ENCODE results near the gene EFEMP2.

DNA sequence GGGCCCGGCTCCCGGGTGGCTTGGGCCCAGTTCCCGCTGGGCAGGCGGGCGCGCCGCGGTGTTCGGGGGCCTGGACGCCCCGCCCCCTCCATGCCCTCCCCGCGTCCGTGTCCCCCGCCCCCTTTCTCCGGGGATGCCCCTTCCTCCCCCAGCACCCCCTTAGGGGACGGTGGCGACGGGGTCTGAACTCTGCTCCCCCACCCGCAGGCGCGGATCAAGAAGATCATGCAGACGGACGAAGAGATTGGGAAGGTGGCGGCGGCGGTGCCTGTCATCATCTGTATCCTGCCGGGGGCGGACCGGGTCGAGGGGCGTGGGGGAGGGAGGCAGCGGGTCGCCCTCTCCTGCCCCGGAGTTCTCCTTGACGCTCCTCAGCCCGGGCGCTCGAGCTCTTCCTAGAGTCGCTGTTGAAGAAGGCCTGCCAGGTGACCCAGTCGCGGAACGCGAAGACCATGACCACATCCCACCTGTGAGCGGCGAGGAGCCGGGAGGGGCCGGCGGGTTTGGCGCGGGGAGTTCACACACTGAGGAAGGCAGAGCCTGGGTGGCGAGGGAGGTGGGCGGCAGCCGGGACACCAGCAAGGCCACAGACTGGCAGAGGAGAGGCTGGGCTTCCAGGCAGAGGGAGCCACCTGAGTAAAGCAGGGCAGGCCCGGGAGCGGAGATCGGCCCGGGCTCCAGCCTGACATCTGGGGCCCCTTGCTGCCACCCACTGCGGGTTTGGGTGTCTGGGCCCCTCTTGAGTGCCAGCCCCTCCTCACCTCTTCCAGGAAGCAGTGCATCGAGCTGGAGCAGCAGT lies 47.2 kb upstream of the EFEMP2 start:
- no peak for TF ChIP-seq EZH2phosphoT487 (conservative IDR thresholded peaks at IDR 0.05; ENCODE audit: low read length)
- TF ChIP-seq, protein P1, sequence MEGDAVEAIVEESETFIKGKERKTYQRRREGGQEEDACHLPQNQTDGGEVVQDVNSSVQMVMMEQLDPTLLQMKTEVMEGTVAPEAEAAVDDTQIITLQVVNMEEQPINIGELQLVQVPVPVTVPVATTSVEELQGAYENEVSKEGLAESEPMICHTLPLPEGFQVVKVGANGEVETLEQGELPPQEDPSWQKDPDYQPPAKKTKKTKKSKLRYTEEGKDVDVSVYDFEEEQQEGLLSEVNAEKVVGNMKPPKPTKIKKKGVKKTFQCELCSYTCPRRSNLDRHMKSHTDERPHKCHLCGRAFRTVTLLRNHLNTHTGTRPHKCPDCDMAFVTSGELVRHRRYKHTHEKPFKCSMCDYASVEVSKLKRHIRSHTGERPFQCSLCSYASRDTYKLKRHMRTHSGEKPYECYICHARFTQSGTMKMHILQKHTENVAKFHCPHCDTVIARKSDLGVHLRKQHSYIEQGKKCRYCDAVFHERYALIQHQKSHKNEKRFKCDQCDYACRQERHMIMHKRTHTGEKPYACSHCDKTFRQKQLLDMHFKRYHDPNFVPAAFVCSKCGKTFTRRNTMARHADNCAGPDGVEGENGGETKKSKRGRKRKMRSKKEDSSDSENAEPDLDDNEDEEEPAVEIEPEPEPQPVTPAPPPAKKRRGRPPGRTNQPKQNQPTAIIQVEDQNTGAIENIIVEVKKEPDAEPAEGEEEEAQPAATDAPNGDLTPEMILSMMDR (IDR thresholded peaks at IDR 0.05; ENCODE audit: insufficient read depth, low read length, poor library complexity, severe bottlenecking) = no peak
